ENCODE measurements around the gene TRIM46. TPM values are rescaled to one million over a fixed set of nuclear protein-coding genes. Genes with fewer than 3 reads are reported as not detected.

TRIM46 gene
- polyA plus RNA-seq, 2 of the 4 experiments (the other 2 are of a cell fraction) = 1.1 to 2.8 TPM

GRCh38 chr1:155186067-155186793 is 12.6 kb downstream of the TRIM46 start (continued):
- no peak for TF ChIP-seq SREBF2 (IDR thresholded peaks at IDR 0.05)
- no peak for TF ChIP-seq CHD4 (IDR thresholded peaks at IDR 0.05; ENCODE audit: borderline replicate concordance)
- TF ChIP-seq POLR2A (IDR thresholded peaks at IDR 0.05; ENCODE audit: low read length) = no peak
- no peak for TF ChIP-seq NR3C1 (IDR thresholded peaks at IDR 0.05)
- TF ChIP-seq TP53 (CRISPR knock-in tag; IDR thresholded peaks at IDR 0.05) = no peak
- no peak for TF ChIP-seq CBX2 (IDR thresholded peaks at IDR 0.05; ENCODE audit: borderline replicate concordance, low read depth)
- no peak for TF ChIP-seq RNF2 (IDR thresholded peaks at IDR 0.05; ENCODE audit: borderline replicate concordance, low read depth)

- POLR2A ChIA-PET = no interaction called here
- Histone ChIP-seq H3K9me3 (no peaks in the 10 kb centered on the region), H3K4me3 (no peak overlapping the region), H3K4me1 (0 out of 3 replicates have a peak, but pooled peaks cover 4% of the 10 kb centered on the region), H3K4me2 (no peak overlapping the region), H3K27ac (no peak overlapping the region)
- FAIRE-seq (no peak), ATAC-seq (peak; percentile 12 to 19; a peak in 3 of 6 replicates), DNase-seq (ENCODE audit: low read depth in 1 of 2, low spot score in 1 of 2) (no peak)
- 66% methylated on average over 14 of the region's 14 CpGs for WGBS (ENCODE audit: missing lambda C conversion rate)
- CTCF ChIA-PET = interaction anchor here (1.0 to 5.6 kb wide), 4 partner anchors 10 to 63 kb away, joined by 3 to 51 read pairs (median 7); partner anchors contain the start of genes KRTCAP2 and TRIM46
- TF ChIP-seq E2F6 (IDR thresholded peaks at IDR 0.05; ENCODE audit: borderline replicate concordance, low read depth) (no peak), GATA3 (IDR thresholded peaks at IDR 0.05; ENCODE audit: borderline replicate concordance) (no peak), ATOH8 (CRISPR knock-in tag; IDR thresholded peaks at IDR 0.05; ENCODE audit: low read depth) (no peak), NFE2L2 (conservative IDR thresholded peaks at IDR 0.05; ENCODE audit: low read length) (no peak), FOXS1 (CRISPR knock-in tag; IDR thresholded peaks at IDR 0.05) (no peak), JUNB (IDR thresholded peaks at IDR 0.05) (no peak), RCOR1 (IDR thresholded peaks at IDR 0.05; ENCODE audit: low read depth, low read length) (no peak), TFCP2L1 (CRISPR knock-in tag; IDR thresholded peaks at IDR 0.05) (no peak), MAX (IDR thresholded peaks at IDR 0.05) (no peak), ZNF302 (CRISPR knock-in tag; IDR thresholded peaks at IDR 0.05) (no peak), PBX3 (IDR thresholded peaks at IDR 0.05) (no peak), RNF2 (IDR thresholded peaks at IDR 0.05; ENCODE audit: borderline replicate concordance, low read depth) (no peak), CBX8 (IDR thresholded peaks at IDR 0.05) (no peak), POLR2A (IDR thresholded peaks at IDR 0.05; ENCODE audit: low read length) (no peak), MYC (IDR thresholded peaks at IDR 0.05; ENCODE audit: borderline replicate concordance, low read length) (no peak), ZC3H11A (IDR thresholded peaks at IDR 0.05) (no peak)
Measured at GRCh38 chr1:155186794-155187455, 13.3 kb downstream of the TRIM46 start.

- 77% methylated on average over 16 of the region's 16 CpGs for WGBS (ENCODE audit: missing lambda C conversion rate)
- peaks cover 7% of the 10 kb centered on the region for H3K4me1 ChIP-seq
- H3K4me3 ChIP-seq = no peak overlapping the region
- no peak overlapping the region for H3K27ac ChIP-seq
- ChIA-PET CTCF (interaction anchor here (1.0 to 5.6 kb wide), 3 partner anchors 13 to 63 kb away, joined by 3 to 51 read pairs (median 4); partner anchors contain the start of genes KRTCAP2 and TRIM46), POLR2A (no interaction called here)
- no peak overlapping the region for H3K4me2 ChIP-seq
- no peak for DNase-seq (ENCODE audit: low read depth in 1 of 2, low spot score in 1 of 2)
- no peak for FAIRE-seq
- no peaks in the 10 kb centered on the region for H3K9me3 ChIP-seq
- ATAC-seq = peak; percentile 4 to 14; a peak in 2 of 6 replicates
- TF ChIP-seq CTCF (IDR thresholded peaks at IDR 0.05) (no peak), ZFP36 (IDR thresholded peaks at IDR 0.05; ENCODE audit: borderline replicate concordance, partially characterized antibody) (no peak), RCOR1 (IDR thresholded peaks at IDR 0.05; ENCODE audit: low read depth, low read length) (no peak), KDM5A (IDR thresholded peaks at IDR 0.05) (no peak), MAZ (IDR thresholded peaks at IDR 0.05; ENCODE audit: borderline replicate concordance, low read depth, low read length) (no peak), PBX3 (IDR thresholded peaks at IDR 0.05) (no peak), HMGXB4 (CRISPR knock-in tag; IDR thresholded peaks at IDR 0.05; ENCODE audit: borderline replicate concordance) (no peak)
Measured at GRCh38 chr1:155187456-155187891, 13.8 kb downstream of the TRIM46 start.
